ENCODE data around the gene RHBG. TPM values are rescaled to one million over a fixed set of nuclear protein-coding genes. Genes with fewer than 3 reads are reported as not detected.
A peak's percentile ranks its signal among the peaks of the same experiment; 100 is the strongest.

Gene RHBG
- total RNA-seq, 1 experiment from 2014 or later, result 4.0 TPM

GRCh38 chr1:156416993-156417392 lies 48.0 kb downstream of the RHBG start:
- Histone ChIP-seq H2AFZ (no peak overlapping the region), H3K27ac (no peak overlapping the region), H3K79me2 (ENCODE audit: low read depth) (peaks cover 35% of the 10 kb centered on the region), H3F3A (ENCODE audit: insufficient read depth, low read depth) (no peaks in the 10 kb centered on the region; the same call in 1 of the 2 replicates), H3K27me3 (ENCODE audit: insufficient read depth, low read depth) (no peaks in the 10 kb centered on the region), H3K4me3 (no peak overlapping the region), H3K9me3 (ENCODE audit: insufficient read depth, low read depth) (no peaks in the 10 kb centered on the region), H3K4me1 (replicated peaks; ENCODE audit: insufficient read depth) (peaks cover 19% of the 10 kb centered on the region), H3K4me2 (no peak overlapping the region), H3K9me2 (ENCODE audit: insufficient read depth) (no peaks in the 10 kb centered on the region), H4K20me1 (ENCODE audit: insufficient read depth) (no peaks in the 10 kb centered on the region), H3K36me3 (ENCODE audit: low read depth) (peaks cover 25% of the 10 kb centered on the region)
- intact Hi-C loops (cut with micrococcal nuclease; ENCODE audit: unreplicated experiment), result no loop called here
- BruUV-seq (replicated peaks), result no TSS peak
- CTCF ChIA-PET, result no interaction called here
- POLR2A ChIA-PET (ENCODE audit: unreplicated experiment), result no interaction called here
- TF ChIP-seq CTCF (conservative IDR thresholded peaks at IDR 0.05) (no peak), EZH2 (IDR thresholded peaks at IDR 0.05; ENCODE audit: low read depth) (no peak)
- DNase-seq, result no peak

GRCh38 chr1:156417401-156418020 lies 48.5 kb downstream of the RHBG start:
- POLR2A ChIA-PET (ENCODE audit: unreplicated experiment), result no interaction called here
- H4K20me1 ChIP-seq (ENCODE audit: insufficient read depth), result no peaks in the 10 kb centered on the region
- peaks cover 24% of the 10 kb centered on the region for H3K36me3 ChIP-seq (ENCODE audit: low read depth)
- no peak overlapping the region for H3K4me3 ChIP-seq
- H3K9me2 ChIP-seq (ENCODE audit: insufficient read depth), result no peaks in the 10 kb centered on the region
- TF ChIP-seq EZH2 (IDR thresholded peaks at IDR 0.05; ENCODE audit: low read depth), result no peak
- H3K4me2 ChIP-seq, result peak overlapping the region; percentile 80; the same call in 1 of the 2 replicates
- peaks cover 35% of the 10 kb centered on the region for H3K79me2 ChIP-seq (ENCODE audit: low read depth)
- BruUV-seq (replicated peaks), result no TSS peak
- H3K4me1 ChIP-seq (replicated peaks; ENCODE audit: insufficient read depth), result peaks cover 24% of the 10 kb centered on the region
- H3K27me3 ChIP-seq (ENCODE audit: insufficient read depth, low read depth), result no peaks in the 10 kb centered on the region
- peaks cover 3% of the 10 kb centered on the region; the same call in 1 of the 2 replicates for H3F3A ChIP-seq (ENCODE audit: insufficient read depth, low read depth)
- CTCF ChIA-PET, result no interaction called here
- H2AFZ ChIP-seq, result no peak overlapping the region
- no peaks in the 10 kb centered on the region for H3K9me3 ChIP-seq (ENCODE audit: insufficient read depth, low read depth)
- no peak overlapping the region for H3K27ac ChIP-seq
- DNase-seq, result no peak
- intact Hi-C loops (cut with micrococcal nuclease; ENCODE audit: unreplicated experiment), result no loop called here

GRCh38 chr1:156418416-156419070 lies 49.5 kb downstream of the RHBG start:
- TF ChIP-seq CTCF (conservative IDR thresholded peaks at IDR 0.05) (no peak), EZH2 (IDR thresholded peaks at IDR 0.05; ENCODE audit: low read depth) (no peak)
- no peaks in the 10 kb centered on the region for H3K27me3 ChIP-seq (ENCODE audit: insufficient read depth, low read depth)
- H3K36me3 ChIP-seq (ENCODE audit: low read depth), result peaks cover 21% of the 10 kb centered on the region
- H3K9me3 ChIP-seq (ENCODE audit: insufficient read depth, low read depth), result no peaks in the 10 kb centered on the region
- no TSS peak for BruUV-seq (replicated peaks)
- H3K4me1 ChIP-seq (replicated peaks; ENCODE audit: insufficient read depth), result peaks cover 31% of the 10 kb centered on the region
- no peak for DNase-seq
- H3K4me2 ChIP-seq, result peak overlapping the region; percentile 80
- no peaks in the 10 kb centered on the region for H4K20me1 ChIP-seq (ENCODE audit: insufficient read depth)
- H3K9me2 ChIP-seq (ENCODE audit: insufficient read depth), result no peaks in the 10 kb centered on the region
- no peak overlapping the region for H3K4me3 ChIP-seq
- POLR2A ChIA-PET (ENCODE audit: unreplicated experiment), result no interaction called here
- peaks cover 35% of the 10 kb centered on the region for H3K79me2 ChIP-seq (ENCODE audit: low read depth)
- intact Hi-C loops (cut with micrococcal nuclease; ENCODE audit: unreplicated experiment), result no loop called here
- CTCF ChIA-PET, result interaction anchor here (0.6 to 0.9 kb wide), 2 partner anchors 28 to 33 kb away, joined by 3 to 4 read pairs; no protein-coding TSS in a partner anchor
- peaks cover 9% of the 10 kb centered on the region; the same call in 1 of the 2 replicates for H3F3A ChIP-seq (ENCODE audit: insufficient read depth, low read depth)
- H2AFZ ChIP-seq, result no peak overlapping the region
- H3K27ac ChIP-seq, result no peak overlapping the region
